SK-N-MC (cell line): ENCODE data around the gene TIMM9.
A peak's percentile ranks its signal among the peaks of the same experiment; 100 is the strongest.

Experiments used
- DNase-seq: peaks from one replicate; pipeline ENCODE4 v3.0.0-alpha.2; 2011; ENCODE audit warnings: low read depth, low spot score
- H3K27ac ChIP-seq: fragments of 200-600 bp; sonication (generic); 2 replicates; pipeline ENCODE4 v1.5.1; 2016; ENCODE audit warnings: mixed run types
- H3K36me3 ChIP-seq: fragments of 200-600 bp; sonication (generic); 2 replicates; pipeline ENCODE4 v1.6.1; 2017; ENCODE audit warnings: antibody characterized with exemption, low read length, mixed read lengths; ENCODE audit not compliant: insufficient read depth
- H3K4me3 ChIP-seq: fragments of 200-600 bp; sonication (generic); 2 replicates; pipeline ENCODE4 v1.5.1; 2016
- H3K9ac ChIP-seq: fragments of 200-600 bp; sonication (generic); 2 replicates; pipeline ENCODE4 v1.8.0; 2017; ENCODE audit warnings: mixed run types, mixed read lengths; ENCODE audit not compliant: insufficient read length
- H3K9me3 ChIP-seq: fragments of 200-600 bp; sonication (generic); 2 replicates; pipeline ENCODE4 v1.6.1; 2017; ENCODE audit warnings: low read depth, mild to moderate bottlenecking, antibody characterized with exemption, low read length, moderate library complexity, mixed read lengths
- EZH2 ChIP-seq: fragments of 200-600 bp; sonication (generic); IDR thresholded peaks from one replicate; pipeline ENCODE4 v1.6.1; 2017; ENCODE audit warnings: antibody characterized with exemption
- FOXP2 ChIP-seq: optimal IDR thresholded peaks from 2 replicates; pipeline ENCODE3; 2011; ENCODE audit warnings: mild to moderate bottlenecking, moderate library complexity; ENCODE audit not compliant: insufficient read depth; ENCODE audit errors: extremely low read length, control extremely low read depth
- POLR2AphosphoS5 ChIP-seq: IDR thresholded peaks from 2 replicates; pipeline ENCODE4 v1.6.1; 2012; ENCODE audit warnings: mild to moderate bottlenecking, low read depth, low read length, borderline replicate concordance

Gene TIMM9

DNA sequence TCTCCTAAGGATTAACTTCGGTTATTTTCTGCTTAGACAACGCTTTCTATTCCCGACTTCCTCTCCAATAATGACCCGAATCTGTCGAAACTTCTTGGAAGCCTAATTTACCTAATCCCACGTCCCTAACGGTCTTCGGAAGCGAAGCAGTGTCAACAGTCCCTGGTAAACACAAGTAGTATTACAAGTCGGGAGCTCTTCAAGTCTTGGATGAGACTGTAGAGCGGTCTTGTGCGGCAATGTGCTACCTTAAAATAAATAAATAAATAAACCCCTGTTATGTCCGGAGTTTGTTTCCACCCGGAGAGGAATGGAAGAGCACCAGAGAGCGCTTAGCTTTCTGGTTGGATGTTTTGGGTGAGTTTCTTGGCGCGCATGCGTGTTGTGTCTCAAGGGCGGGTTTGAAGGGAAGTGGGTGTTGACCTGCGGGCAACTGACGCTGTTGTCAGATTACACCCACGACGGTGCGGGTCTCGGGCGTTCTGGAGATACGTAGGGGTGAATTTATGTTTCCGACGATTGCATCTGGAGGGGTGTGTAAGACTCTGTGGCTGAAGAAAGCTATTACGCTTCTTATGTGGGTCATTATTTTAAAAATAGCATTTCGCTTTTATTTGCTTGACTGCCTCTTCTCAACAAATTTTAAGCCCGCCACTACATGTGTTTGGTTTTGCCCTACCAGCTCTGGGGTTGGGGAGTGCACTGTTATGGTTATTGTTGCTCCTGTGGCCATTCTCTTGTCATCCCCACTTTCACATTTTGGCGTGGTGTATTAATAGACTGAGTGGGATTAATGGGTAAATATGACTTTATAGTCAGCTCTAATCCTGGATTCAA lies at the start of gene TIMM9, which contains the start of gene KIAA0586:
Gene TIMM9 (minus strand): TSS at position 251 of the 837 bp plus-strand sequence. CDS start 15,586 bp downstream, outside the sequence.
Gene KIAA0586 (plus strand): TSS at position 439 of the 837 bp plus-strand sequence. CDS start 546 bp downstream, outside the sequence.
- Histone ChIP-seq H3K9me3 (no peaks in the 10 kb centered on the region), H3K9ac (peak within 1 kb of the TSS; percentile 99), H3K4me3 (peak within 1 kb of the TSS; percentile 82), H3K27ac (peak within 1 kb of the TSS; percentile 100), H3K36me3 (peaks cover 26% of the 10 kb centered on the region)
- TF ChIP-seq POLR2AphosphoS5 (peak; percentile 84), EZH2 (no peak)
- DNase-seq = peak; percentile 98

GRCh38 chr14:58476320-58476719 lies 49.0 kb upstream of the TIMM9 start:
- no peak for DNase-seq
- TF ChIP-seq POLR2AphosphoS5 (no peak), FOXP2 (no peak), EZH2 (no peak)
- Histone ChIP-seq H3K9ac (no peak overlapping the region), H3K9me3 (no peaks in the 10 kb centered on the region), H3K36me3 (peaks cover 20% of the 10 kb centered on the region), H3K4me3 (no peak overlapping the region), H3K27ac (no peak overlapping the region)

GRCh38 chr14:58469309-58469708 lies 42.0 kb upstream of the TIMM9 start:
- H3K9ac ChIP-seq = no peak overlapping the region
- TF ChIP-seq POLR2AphosphoS5 (no peak), EZH2 (no peak), FOXP2 (no peak)
- no peak for DNase-seq
- no peak overlapping the region for H3K27ac ChIP-seq
- no peaks in the 10 kb centered on the region for H3K9me3 ChIP-seq
- H3K36me3 ChIP-seq = peaks cover 31% of the 10 kb centered on the region
- no peak overlapping the region for H3K4me3 ChIP-seq

DNA sequence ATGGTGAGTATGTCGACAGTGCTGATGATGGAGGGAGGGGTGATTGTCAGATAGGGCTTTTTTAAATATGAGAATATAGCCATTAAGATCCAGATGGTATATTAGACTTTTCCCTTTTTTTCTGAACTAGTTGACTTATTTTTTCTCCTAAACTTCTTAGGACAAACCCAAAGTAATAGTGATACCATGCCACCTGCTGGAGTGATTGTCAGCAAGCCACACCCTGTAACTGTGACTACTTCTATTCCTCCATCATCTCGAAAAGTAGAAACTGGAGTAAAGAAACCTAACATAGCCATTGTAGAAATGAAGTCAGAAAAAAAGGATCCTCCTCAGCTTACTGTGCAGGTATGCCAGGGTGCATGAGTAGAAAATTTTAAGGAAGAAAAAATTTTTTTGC lies 40.2 kb upstream of the TIMM9 start:
- H3K9ac ChIP-seq = no peak overlapping the region
- H3K27ac ChIP-seq = no peak overlapping the region
- TF ChIP-seq EZH2 (no peak), POLR2AphosphoS5 (no peak), FOXP2 (no peak)
- H3K4me3 ChIP-seq = no peak overlapping the region
- DNase-seq = no peak
- peaks cover 31% of the 10 kb centered on the region for H3K36me3 ChIP-seq
- no peaks in the 10 kb centered on the region for H3K9me3 ChIP-seq

GRCh38 chr14:58466459-58466858 lies 39.1 kb upstream of the TIMM9 start:
- TF ChIP-seq FOXP2 = no peak
- TF ChIP-seq POLR2AphosphoS5 = no peak
- TF ChIP-seq EZH2 = no peak
- Histone ChIP-seq H3K4me3 (no peak overlapping the region), H3K9me3 (no peaks in the 10 kb centered on the region), H3K27ac (no peak overlapping the region), H3K36me3 (peaks cover 31% of the 10 kb centered on the region), H3K9ac (no peak overlapping the region)
- no peak for DNase-seq

DNA sequence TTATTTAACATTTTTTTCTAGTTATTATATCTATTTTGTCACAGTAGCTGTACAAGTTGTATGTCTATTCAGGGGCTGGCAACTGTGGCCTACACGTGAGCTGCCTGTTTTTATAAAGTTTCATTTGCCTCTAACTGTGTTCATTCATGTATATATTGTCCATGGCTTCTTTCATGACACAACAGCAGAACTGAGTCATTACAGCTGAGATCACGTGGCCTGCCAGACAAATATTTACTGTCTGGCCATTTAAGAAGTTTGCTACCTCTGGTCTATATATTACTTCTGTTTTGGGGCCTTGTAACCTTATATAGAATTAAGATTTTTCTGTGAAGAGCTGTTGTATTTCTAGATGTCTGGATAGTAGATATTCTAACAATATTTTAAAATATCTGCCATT lies 38.1 kb upstream of the TIMM9 start:
- DNase-seq = no peak
- Histone ChIP-seq H3K9me3 (no peaks in the 10 kb centered on the region), H3K36me3 (peaks cover 27% of the 10 kb centered on the region), H3K9ac (no peak overlapping the region), H3K4me3 (no peak overlapping the region), H3K27ac (no peak overlapping the region)
- no peak for TF ChIP-seq EZH2
- no peak for TF ChIP-seq FOXP2
- TF ChIP-seq POLR2AphosphoS5 = no peak

DNA sequence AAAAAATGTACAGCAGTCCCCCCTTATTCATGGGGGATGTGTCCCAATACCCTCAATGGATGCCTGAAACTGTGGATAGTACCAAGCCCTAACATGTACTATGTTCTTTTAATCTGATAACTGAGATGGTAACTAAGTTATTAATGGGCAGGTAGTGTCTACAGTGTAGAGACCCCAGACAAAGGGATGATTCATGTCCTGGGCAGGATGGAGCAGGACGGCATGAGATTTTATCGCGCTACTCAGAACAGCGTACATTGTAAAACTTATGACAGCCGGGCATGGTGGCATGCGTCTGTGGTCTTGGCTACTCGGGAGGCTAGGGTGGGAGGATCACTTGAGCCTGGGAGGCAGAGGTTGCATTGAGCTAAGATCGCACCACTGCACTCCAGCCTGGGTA lies 37.3 kb upstream of the TIMM9 start:
- no peak overlapping the region for H3K9ac ChIP-seq
- H3K36me3 ChIP-seq = peaks cover 32% of the 10 kb centered on the region
- TF ChIP-seq FOXP2 (no peak), POLR2AphosphoS5 (no peak)
- H3K27ac ChIP-seq = no peak overlapping the region
- no peaks in the 10 kb centered on the region for H3K9me3 ChIP-seq
- H3K4me3 ChIP-seq = no peak overlapping the region
- DNase-seq = no peak

- DNase-seq = no peak
- H3K27ac ChIP-seq = no peak overlapping the region
- no peak overlapping the region for H3K4me3 ChIP-seq
- H3K9ac ChIP-seq = no peak overlapping the region
- H3K36me3 ChIP-seq = peaks cover 33% of the 10 kb centered on the region
- no peak for TF ChIP-seq FOXP2
- no peak for TF ChIP-seq EZH2
- no peak for TF ChIP-seq POLR2AphosphoS5
- H3K9me3 ChIP-seq = no peaks in the 10 kb centered on the region
Measured at GRCh38 chr14:58463147-58463546, 35.8 kb upstream of the TIMM9 start.
